Astrocyte of the spinal cord (primary cell): ENCODE measurements around the gene BCLAF1.
"Not testable (repeated sequence)": the region's sequence is repeated elsewhere in the genome, so short reads cannot be mapped to it uniquely, and the experiment has no call there.

Experiments used
- DNase-seq: peaks from one replicate; pipeline ENCODE4 v3.0.0; 2011; ENCODE audit warnings: low read depth, low spot score
- H3K4me3 ChIP-seq: 2 replicates; pipeline ENCODE4 v1.5.1; 2011; ENCODE audit warnings: low read depth, mild to moderate bottlenecking, low read length, moderate library complexity
- in situ Hi-C: cut with HindIII; loops from 2 replicates; pipeline ENCODE4 v1.10.0; 2017; ENCODE audit warnings: low sequenced_read_pairs
- TF ChIP-seq, protein P1 (sequence below): IDR thresholded peaks from 2 replicates; pipeline ENCODE4 v1.5.1; 2012; ENCODE audit warnings: low read depth, mild to moderate bottlenecking, low read length, inconsistent platforms

Gene BCLAF1

DNA sequence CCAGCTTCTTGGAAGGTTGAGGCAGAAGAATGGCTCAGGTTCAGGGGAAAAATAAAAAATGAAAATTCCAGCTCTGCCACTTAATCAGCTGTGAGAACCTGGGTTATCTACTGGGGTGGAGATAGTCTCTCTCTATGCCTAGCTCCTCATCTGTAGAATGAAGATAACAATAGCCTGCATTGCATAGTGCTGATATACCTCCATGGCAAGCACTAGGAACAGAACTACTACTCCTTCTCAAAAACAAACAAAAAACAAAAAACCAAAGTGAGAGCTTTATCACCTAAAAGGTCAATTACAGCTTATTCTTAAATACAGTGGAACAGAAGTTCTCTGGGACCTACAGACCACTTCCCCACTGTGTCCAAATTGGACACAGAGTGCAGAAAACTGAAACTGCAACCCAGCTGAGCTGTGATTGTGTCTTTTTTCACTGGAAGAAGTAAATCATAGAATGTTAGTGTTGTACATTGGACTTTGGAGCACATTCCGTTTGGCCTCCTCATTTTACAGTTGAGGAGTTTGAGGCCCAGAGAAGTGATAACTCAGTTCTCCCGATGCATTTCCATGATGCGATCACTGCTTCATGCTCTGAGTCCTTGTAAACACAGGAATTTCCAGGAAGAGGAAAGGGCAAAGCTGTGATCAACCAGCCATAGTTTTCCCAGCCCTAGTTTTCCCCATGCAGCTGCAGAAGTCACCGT is 62.8 kb downstream of the BCLAF1 start:
- TF ChIP-seq, protein P1, sequence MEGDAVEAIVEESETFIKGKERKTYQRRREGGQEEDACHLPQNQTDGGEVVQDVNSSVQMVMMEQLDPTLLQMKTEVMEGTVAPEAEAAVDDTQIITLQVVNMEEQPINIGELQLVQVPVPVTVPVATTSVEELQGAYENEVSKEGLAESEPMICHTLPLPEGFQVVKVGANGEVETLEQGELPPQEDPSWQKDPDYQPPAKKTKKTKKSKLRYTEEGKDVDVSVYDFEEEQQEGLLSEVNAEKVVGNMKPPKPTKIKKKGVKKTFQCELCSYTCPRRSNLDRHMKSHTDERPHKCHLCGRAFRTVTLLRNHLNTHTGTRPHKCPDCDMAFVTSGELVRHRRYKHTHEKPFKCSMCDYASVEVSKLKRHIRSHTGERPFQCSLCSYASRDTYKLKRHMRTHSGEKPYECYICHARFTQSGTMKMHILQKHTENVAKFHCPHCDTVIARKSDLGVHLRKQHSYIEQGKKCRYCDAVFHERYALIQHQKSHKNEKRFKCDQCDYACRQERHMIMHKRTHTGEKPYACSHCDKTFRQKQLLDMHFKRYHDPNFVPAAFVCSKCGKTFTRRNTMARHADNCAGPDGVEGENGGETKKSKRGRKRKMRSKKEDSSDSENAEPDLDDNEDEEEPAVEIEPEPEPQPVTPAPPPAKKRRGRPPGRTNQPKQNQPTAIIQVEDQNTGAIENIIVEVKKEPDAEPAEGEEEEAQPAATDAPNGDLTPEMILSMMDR: no peak
- H3K4me3 ChIP-seq: no peak overlapping the region
- peak; percentile 49 for DNase-seq
- in situ Hi-C loops: no loop called here

DNA sequence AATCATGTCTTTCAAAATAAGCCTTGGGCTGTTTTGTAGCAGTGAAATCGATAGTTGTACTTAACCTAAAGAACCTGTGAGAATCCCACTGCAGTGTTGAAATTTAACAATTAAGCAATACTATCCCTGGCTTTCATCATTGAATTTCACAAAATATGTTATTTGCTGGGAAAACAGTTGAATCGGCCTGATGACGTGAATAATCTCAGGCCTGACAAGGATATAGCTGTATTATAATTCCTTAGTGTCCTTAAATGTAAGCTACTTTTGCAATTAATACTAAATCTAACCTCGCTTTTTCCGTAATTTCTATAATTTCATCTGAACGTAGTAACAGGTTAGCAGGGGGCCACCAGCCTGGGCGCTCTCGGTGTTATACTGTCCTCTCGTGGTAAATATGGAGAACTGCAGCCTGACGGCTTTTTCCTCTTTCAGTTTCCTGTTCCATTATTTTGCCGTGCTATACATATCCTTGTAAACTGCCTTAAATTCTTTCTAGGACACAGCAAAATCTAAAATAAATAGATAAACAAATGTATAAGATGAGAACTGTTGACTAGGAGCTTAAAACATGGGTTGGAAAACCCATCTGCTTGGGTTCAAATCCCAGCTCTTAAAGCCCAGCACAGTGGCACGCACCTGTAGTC is 63.5 kb downstream of the BCLAF1 start:
- no peak overlapping the region for H3K4me3 ChIP-seq
- DNase-seq: peak; percentile 71
- TF ChIP-seq, protein P1: peak; percentile 100
- in situ Hi-C loops: no loop called here

DNA sequence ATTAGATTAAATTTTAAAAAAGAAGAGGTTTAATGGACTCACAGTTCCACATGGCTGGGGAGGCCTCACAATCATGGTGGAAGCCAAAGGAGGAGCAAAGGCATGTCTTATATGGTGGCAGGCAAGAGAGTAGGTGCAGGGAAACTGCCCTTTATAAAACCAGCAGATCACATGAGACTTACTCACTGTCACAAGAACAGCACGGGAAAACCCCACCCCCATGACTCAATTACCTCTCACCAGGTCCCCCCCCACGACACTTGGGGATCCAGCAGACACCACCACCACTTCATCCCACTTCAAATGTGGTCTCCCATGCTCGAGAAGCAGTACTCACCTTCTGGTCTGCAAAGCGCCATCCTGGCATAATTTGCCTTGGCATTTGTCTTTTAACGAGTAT is 64.2 kb downstream of the BCLAF1 start:
- no peak overlapping the region for H3K4me3 ChIP-seq
- TF ChIP-seq, protein P1: no peak
- in situ Hi-C loops: no loop called here
- no peak for DNase-seq

DNA sequence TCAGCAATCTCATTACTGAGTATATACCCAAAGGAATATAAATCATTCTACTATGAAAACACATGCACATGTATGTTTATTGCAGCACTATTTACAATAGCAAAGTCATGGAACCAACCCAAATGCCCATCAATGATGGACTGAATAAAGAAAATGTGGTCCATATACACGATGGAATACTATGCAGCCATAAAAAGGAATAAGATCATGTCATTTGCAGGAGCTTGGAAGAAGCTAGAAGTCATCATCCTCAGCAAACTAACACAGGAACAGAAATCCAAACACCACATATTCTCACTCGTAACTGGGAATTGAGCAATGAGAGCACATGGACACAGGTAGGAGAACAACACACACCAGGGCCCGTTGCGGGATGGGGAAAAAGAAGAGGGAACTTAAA is 64.7 kb downstream of the BCLAF1 start:
- DNase-seq, in situ Hi-C loops, H3K4me3 ChIP-seq: not testable (repeated sequence)

DNA sequence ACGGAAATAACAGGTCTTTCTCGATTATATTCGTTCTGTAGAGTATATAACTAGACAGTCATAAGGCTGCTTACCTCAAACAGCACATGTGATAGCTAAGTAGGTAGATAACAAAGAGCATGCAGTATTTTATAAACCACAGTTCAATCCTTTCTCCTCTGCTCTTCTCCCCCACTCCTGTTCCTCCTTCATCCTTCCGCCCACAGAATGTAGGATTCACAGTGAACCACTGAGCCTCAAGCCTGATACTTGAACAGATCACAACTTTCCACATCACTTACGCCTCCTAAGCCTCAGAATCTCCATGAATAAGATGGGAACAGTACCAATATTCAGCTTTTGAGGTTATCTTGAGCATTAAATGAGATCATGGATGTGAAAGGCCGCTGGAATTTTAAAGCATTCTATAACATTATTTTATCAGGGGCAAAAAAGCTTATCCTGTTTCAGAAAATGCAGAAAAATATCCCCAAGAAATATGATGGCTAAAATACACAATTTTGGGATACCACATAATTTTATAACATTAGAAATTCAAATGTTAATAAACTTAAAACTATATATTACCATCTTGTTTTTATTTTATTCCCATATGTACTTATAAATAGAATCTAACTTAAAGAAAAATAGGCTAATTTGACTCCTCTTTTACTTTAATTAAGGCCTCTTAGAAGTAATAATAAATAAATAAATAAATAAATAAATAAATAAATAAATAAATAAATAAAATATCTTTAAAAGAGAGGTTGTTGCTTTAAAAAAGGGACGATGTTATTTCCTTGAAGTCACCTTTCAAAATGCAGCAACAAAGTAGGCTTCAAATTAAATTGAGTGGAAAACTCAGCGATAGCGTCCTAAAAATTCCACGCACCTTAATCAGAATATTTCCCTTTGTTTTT is 72.9 kb downstream of the BCLAF1 start:
- in situ Hi-C loops: no loop called here
- DNase-seq: no peak
- TF ChIP-seq, protein P1: no peak
- H3K4me3 ChIP-seq: no peak overlapping the region

DNA sequence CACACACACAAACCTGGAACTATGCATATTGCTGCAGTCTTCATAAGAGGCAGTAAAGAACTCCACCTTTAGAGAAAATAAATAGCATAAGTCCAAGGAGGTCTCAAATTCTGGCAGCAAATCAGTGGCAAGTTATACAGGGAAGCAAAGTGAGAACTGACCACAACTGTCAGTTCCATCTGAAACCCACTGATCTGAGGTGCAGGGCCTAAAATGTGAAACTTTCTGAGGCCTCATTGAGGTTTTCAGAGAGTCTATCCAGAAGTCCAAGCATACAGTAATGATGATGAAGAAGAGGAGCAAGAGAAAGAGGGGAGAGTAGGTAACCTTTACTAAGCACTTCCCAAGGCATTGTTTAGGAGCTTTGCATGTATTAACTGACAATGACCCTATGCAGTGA is 75.8 kb downstream of the BCLAF1 start:
- H3K4me3 ChIP-seq: no peak overlapping the region
- DNase-seq: no peak
- in situ Hi-C loops: no loop called here
- TF ChIP-seq, protein P1: no peak
